Suprapubic skin (tissue), 4 donors: Measurements from ENCODE around the gene RASSF4. TPM values are rescaled to one million over a fixed set of nuclear protein-coding genes. Genes with fewer than 3 reads are reported as not detected.

Source experiments
- DNase-seq, 2 donors: peaks; one replicate each; pipeline ENCODE4 v3.0.0-alpha.2; 2019; ENCODE audit warnings: low spot score in 2 of 2
- H3K27ac ChIP-seq: fragments of 200-600 bp; sonication (generic); one replicate; pipeline ENCODE4 v1.5.1; 2019
- H3K27me3 ChIP-seq: fragments of 200-600 bp; sonication (generic); one replicate; pipeline ENCODE4 v1.5.1; 2019
- H3K36me3 ChIP-seq: fragments of 200-600 bp; sonication (generic); one replicate; pipeline ENCODE4 v1.5.1; 2019
- H3K4me1 ChIP-seq: fragments of 200-600 bp; sonication (generic); one replicate; pipeline ENCODE4 v1.5.1; 2019
- H3K4me3 ChIP-seq: fragments of 200-600 bp; sonication (generic); one replicate; pipeline ENCODE4 v1.5.1; 2019; ENCODE audit warnings: mild to moderate bottlenecking
- H3K9me3 ChIP-seq: fragments of 200-600 bp; sonication (generic); one replicate; pipeline ENCODE4 v1.5.1; 2019
- CTCF ChIP-seq, 2 donors: fragments of 200-600 bp in 1 of 2; fragments of 450-650 bp in 1 of 2; sonication (generic) in 1 of 2; IDR thresholded peaks; one replicate each; pipeline ENCODE4 v1.5.1; 2016 to 2019; ENCODE audit warnings: antibody characterized with exemption in 2 of 2, mild to moderate bottlenecking in 1 of 2, moderate library complexity in 1 of 2
- EP300 ChIP-seq: sonication (generic); formaldehyde crosslinking; IDR thresholded peaks from one replicate; pipeline ENCODE4 v1.6.1; 2017; ENCODE audit warnings: antibody characterized with exemption
- POLR2A ChIP-seq, 2 donors: fragments of 450-650 bp; IDR thresholded peaks; one replicate each; pipeline ENCODE4 v1.6.1; 2017; ENCODE audit warnings: antibody characterized with exemption in 2 of 2, mild to moderate bottlenecking in 2 of 2, moderate library complexity in 2 of 2
- POLR2AphosphoS5 ChIP-seq, 3 donors: sonication (generic); formaldehyde crosslinking; IDR thresholded peaks; one replicate each; pipeline ENCODE4 v1.6.1; 2017; ENCODE audit warnings: antibody characterized with exemption in 3 of 3
- WGBS: methylation state at CpG from one replicate; pipeline ENCODE4 v1.1.5; 2018; 5-methylcytosine and 5-hydroxymethylcytosine counted together
- total RNA-seq, 4 donors: library from RNA; depleted of rRNA; stranded (reverse); fragments of >200 nt; gene quantifications; one replicate each; pipeline ENCODE4 v1.1.0, GENCODE V29; 2016

RASSF4 gene
- total RNA-seq, 4 donors from 2014 or later = 4.4 to 23.3 (median 12.9) TPM

DNA sequence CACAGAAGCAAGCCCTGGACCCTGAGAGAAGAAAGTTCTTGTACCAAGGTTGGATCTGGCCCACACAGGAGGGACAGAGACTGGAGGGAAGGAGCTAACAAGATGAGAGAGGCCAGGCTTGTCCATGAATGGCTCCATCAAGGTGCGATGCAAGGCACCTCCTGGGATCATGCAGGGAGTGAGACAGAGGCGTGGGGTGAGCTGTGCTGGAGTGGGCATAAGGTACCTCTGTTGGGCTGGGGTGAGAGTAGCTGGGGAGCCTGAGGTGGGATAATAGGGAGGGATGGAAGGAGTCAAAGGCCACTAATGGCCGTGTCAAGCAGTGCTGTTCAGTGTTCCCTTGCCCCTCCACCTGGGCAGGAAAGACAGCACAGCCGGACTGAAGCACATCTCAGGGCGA, 38.5 kb upstream of the RASSF4 start:
- H3K27me3 ChIP-seq = no peaks in the 10 kb centered on the region
- H3K27ac ChIP-seq = no peak overlapping the region
- no peaks in the 10 kb centered on the region for H3K4me1 ChIP-seq
- TF ChIP-seq CTCF (IDR thresholded peaks at IDR 0.05) (no peak), POLR2AphosphoS5 (IDR thresholded peaks at IDR 0.05) (no peak)
- DNase-seq = no peak
- no peaks in the 10 kb centered on the region for H3K9me3 ChIP-seq
- 86% methylated on average over 5 of the region's 5 CpGs for WGBS
- no peak overlapping the region for H3K4me3 ChIP-seq
- no peaks in the 10 kb centered on the region for H3K36me3 ChIP-seq

DNA sequence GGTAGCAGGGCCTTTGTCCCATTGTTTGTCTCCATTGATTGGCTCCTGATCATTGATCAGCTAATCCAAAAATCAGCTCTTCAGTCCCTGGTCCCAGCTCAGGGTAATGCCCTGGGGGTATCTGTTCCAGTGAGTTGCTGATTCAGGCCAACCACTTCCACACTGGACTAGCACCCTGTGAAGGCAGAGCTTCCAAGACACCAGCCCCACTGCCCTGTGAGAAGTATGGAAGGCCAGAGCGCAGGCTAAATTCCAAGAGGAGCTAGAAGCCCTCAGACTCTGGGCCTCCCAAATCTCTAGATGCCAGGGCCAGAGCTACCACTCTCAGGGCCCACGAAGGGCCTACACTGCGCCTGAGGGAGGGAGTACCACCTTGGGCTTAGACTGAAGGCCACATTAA, 38.1 kb upstream of the RASSF4 start:
- DNase-seq = no peak
- WGBS = 96% methylated on average over 3 of the region's 3 CpGs
- H3K4me3 ChIP-seq = no peak overlapping the region
- no peaks in the 10 kb centered on the region for H3K36me3 ChIP-seq
- TF ChIP-seq POLR2AphosphoS5 (IDR thresholded peaks at IDR 0.05) (no peak), EP300 (no peak), POLR2A (IDR thresholded peaks at IDR 0.05) (no peak), CTCF (IDR thresholded peaks at IDR 0.05) (no peak)
- H3K9me3 ChIP-seq = no peaks in the 10 kb centered on the region
- H3K27ac ChIP-seq = no peak overlapping the region
- H3K4me1 ChIP-seq = no peaks in the 10 kb centered on the region
- H3K27me3 ChIP-seq = no peaks in the 10 kb centered on the region

GRCh38 chr10:44922021-44922420, 37.6 kb upstream of the RASSF4 start:
- no peaks in the 10 kb centered on the region for H3K36me3 ChIP-seq
- no peak for DNase-seq
- H3K4me3 ChIP-seq = no peak overlapping the region

GRCh38 chr10:44922796-44923545, 36.6 kb upstream of the RASSF4 start:
- DNase-seq = peak in 1 of 2 donors; percentile 14
- Histone ChIP-seq H3K4me3 (no peak overlapping the region), H3K4me1 (peaks cover 8% of the 10 kb centered on the region), H3K9me3 (no peaks in the 10 kb centered on the region), H3K27me3 (no peaks in the 10 kb centered on the region), H3K36me3 (no peaks in the 10 kb centered on the region), H3K27ac (no peak overlapping the region)
- TF ChIP-seq CTCF (IDR thresholded peaks at IDR 0.05) (no peak), POLR2A (IDR thresholded peaks at IDR 0.05) (no peak), EP300 (no peak), POLR2AphosphoS5 (IDR thresholded peaks at IDR 0.05) (no peak)
- WGBS = 85% methylated on average over 7 of the region's 7 CpGs

More at GRCh38 chr10:44922021-44922420, 37.6 kb upstream of the RASSF4 start:
- TF ChIP-seq POLR2AphosphoS5 (IDR thresholded peaks at IDR 0.05) = no peak
- TF ChIP-seq CTCF (IDR thresholded peaks at IDR 0.05) = no peak
- no peak for TF ChIP-seq POLR2A (IDR thresholded peaks at IDR 0.05)
- TF ChIP-seq EP300 = no peak
- H3K27ac ChIP-seq = no peak overlapping the region
- H3K4me1 ChIP-seq = peaks cover 3% of the 10 kb centered on the region
- H3K27me3 ChIP-seq = no peaks in the 10 kb centered on the region
- 95% methylated on average over 5 of the region's 5 CpGs for WGBS
- no peaks in the 10 kb centered on the region for H3K9me3 ChIP-seq

- no peaks in the 10 kb centered on the region for H3K9me3 ChIP-seq
- TF ChIP-seq POLR2A (IDR thresholded peaks at IDR 0.05) (no peak), CTCF (IDR thresholded peaks at IDR 0.05) (no peak), EP300 (no peak), POLR2AphosphoS5 (IDR thresholded peaks at IDR 0.05) (no peak)
- H3K4me1 ChIP-seq = peaks cover 8% of the 10 kb centered on the region
- no peaks in the 10 kb centered on the region for H3K36me3 ChIP-seq
- WGBS = 87% methylated on average over 3 of the region's 3 CpGs
- H3K4me3 ChIP-seq = no peak overlapping the region
- H3K27ac ChIP-seq = no peak overlapping the region
- no peaks in the 10 kb centered on the region for H3K27me3 ChIP-seq
- DNase-seq = no peak
These were observed 36.0 kb upstream of the RASSF4 start for GRCh38 chr10:44923611-44924010.
